Muscle of leg (tissue), 11 donors: ENCODE measurements around the gene DLGAP1. TPM values are rescaled to one million over a fixed set of nuclear protein-coding genes. Genes with fewer than 3 reads are reported as not detected.
A peak's percentile ranks its signal among the peaks of the same experiment; 100 is the strongest.

Experiments
- DNase-seq: peaks from one replicate; pipeline ENCODE4 v3.0.0; 2013
- H3K27ac ChIP-seq: one replicate; pipeline ENCODE4 v1.5.1; 2013; ENCODE audit warnings: mild to moderate bottlenecking, low read length, control low read depth
- H3K27me3 ChIP-seq: one replicate; pipeline ENCODE4 v1.6.1; 2013; ENCODE audit warnings: low read length; ENCODE audit not compliant: control insufficient read depth, insufficient read depth
- H3K36me3 ChIP-seq: one replicate; pipeline ENCODE4 v1.6.1; 2013; ENCODE audit warnings: low read length; ENCODE audit not compliant: control insufficient read depth, insufficient read depth
- H3K4me1 ChIP-seq: one replicate; pipeline ENCODE4 v1.6.1; 2013; ENCODE audit warnings: low read length; ENCODE audit not compliant: control insufficient read depth, insufficient read depth
- H3K4me3 ChIP-seq: one replicate; pipeline ENCODE4 v1.5.1; 2013; ENCODE audit warnings: low read length, control low read depth
- H3K9me3 ChIP-seq: replicated peaks from 2 replicates; pipeline ENCODE4 v1.6.1; 2013; ENCODE audit warnings: low read depth, low read length; ENCODE audit not compliant: control insufficient read depth
- WGBS: methylation state at CpG from one replicate; pipeline ENCODE4 v1.1.5; 2013; ENCODE audit warnings: missing lambda C conversion rate; ENCODE audit not compliant: insufficient coverage; 5-methylcytosine and 5-hydroxymethylcytosine counted together
- polyA plus RNA-seq, 8 donors: library from polyadenylated mRNA; unstranded; fragments of 120-200 nt; gene quantifications; one replicate each; pipeline versions ENCODE4 v1.2.1 to v1.2.3, GENCODE V29; 2013; ENCODE audit warnings: inconsistent platforms in 1 of 8, low replicate concordance in 1 of 8; ENCODE audit not compliant: insufficient read length in 8 of 8, insufficient read depth in 1 of 8
- total RNA-seq: library from RNA; stranded (reverse); fragments of 120-200 nt; gene quantifications from one replicate; pipeline ENCODE4 v1.2.4, GENCODE V29; 2013

DLGAP1 gene
- total and polyA plus RNA-seq, 9 donors: 0.87 to 3.1 (median 1.8) TPM

- H3K4me3 ChIP-seq: no peak overlapping the region
- H3K4me1 ChIP-seq: peaks cover 43% of the 10 kb centered on the region
- peaks cover 4% of the 10 kb centered on the region for H3K9me3 ChIP-seq
- DNase-seq: peak; percentile 93
- H3K27ac ChIP-seq: peak overlapping the region; percentile 91
- H3K36me3 ChIP-seq: no peaks in the 10 kb centered on the region
- 23% methylated on average over 7 of the region's 13 CpGs for whole genome bisulfite sequencing
- H3K27me3 ChIP-seq: no peaks in the 10 kb centered on the region
These were observed 928.4 kb downstream of the DLGAP1 start for GRCh38 chr18:3526421-3527354.

GRCh38 chr18:3525870-3526420, 929.2 kb downstream of the DLGAP1 start:
- Histone ChIP-seq H3K27me3 (no peaks in the 10 kb centered on the region), H3K4me1 (peaks cover 45% of the 10 kb centered on the region), H3K27ac (peak overlapping the region; percentile 91), H3K36me3 (no peaks in the 10 kb centered on the region), H3K4me3 (no peak overlapping the region), H3K9me3 (peaks cover 4% of the 10 kb centered on the region)
- DNase-seq: peak; percentile 38
- WGBS: 38% methylated on average over 3 of the region's 10 CpGs

DNA sequence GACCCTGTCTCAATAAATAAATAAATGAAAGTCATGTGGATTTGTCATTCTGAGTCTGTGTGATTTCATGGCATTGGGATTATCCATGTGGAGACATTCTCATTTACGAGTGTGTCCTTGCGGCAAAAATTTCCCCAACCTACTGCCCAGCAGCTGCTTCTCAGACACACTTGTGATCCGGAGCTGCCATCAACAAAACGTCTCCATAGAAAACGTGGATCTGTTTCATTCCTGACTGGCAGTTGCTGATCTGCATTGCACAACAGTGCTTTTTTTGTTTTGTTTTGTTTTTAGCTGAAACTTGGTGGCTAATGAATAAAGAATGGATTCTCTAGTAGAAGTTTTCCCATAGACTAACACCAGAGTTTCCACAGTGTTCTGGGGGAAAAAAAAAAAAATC, 930.4 kb downstream of the DLGAP1 start:
- peaks cover 4% of the 10 kb centered on the region for H3K9me3 ChIP-seq
- no peak overlapping the region for H3K4me3 ChIP-seq
- peaks cover 38% of the 10 kb centered on the region for H3K4me1 ChIP-seq
- no peaks in the 10 kb centered on the region for H3K36me3 ChIP-seq
- peak overlapping the region; percentile 60 for H3K27ac ChIP-seq
- peak; percentile 69 for DNase-seq
- H3K27me3 ChIP-seq: no peaks in the 10 kb centered on the region
- WGBS: 86% methylated on average over 2 of the region's 5 CpGs

- WGBS: 43% methylated on average over 6 of the region's 11 CpGs
These were observed 934.6 kb downstream of the DLGAP1 start for GRCh38 chr18:3520230-3521085.

DNA sequence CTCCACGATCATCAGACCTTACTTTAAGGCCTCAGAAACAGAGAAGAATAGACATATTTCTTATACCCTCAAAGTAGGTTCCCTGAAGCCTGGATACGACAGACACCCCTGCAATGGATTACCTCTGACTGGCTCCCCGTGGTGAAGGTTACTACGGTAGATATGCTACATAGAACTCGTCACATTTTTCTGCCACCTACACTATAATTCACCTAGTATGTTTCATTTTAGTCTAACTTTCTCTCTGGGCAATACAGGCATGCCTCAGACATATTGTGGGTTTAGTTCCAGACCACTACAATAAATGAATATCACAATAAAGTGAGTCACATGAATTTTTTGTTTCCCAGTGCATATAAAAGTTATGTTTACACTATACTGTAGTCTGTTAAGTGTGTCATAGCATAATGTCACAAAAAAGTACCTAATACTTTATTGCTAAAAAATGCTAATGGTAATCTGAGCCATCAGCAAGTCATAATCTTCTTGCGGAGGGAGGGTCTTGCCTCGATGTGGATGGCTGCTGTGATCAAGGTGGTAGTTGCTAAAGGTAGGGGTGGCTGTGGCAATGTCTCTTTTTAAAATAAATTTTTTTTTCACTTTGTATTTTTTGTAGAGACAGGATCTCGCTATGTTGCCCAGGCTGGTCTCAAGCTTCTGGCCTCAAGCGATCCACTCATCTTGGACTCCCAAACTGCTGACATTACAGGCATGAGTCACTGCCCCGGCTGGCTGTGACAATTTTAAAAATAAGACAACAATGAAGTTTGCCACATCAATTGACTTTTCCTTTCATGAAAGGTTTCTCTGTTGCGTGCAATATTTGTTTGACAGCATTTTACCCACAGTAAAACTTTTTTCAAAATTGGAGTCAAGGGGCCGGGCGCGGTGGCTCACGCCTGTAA, 940.5 kb downstream of the DLGAP1 start:
- no peaks in the 10 kb centered on the region for H3K9me3 ChIP-seq
- H3K4me3 ChIP-seq: no peak overlapping the region
- no peak for DNase-seq
- no peaks in the 10 kb centered on the region for H3K27me3 ChIP-seq
- WGBS: 84% methylated on average over 8 of the region's 15 CpGs
- no peak overlapping the region for H3K27ac ChIP-seq
- no peaks in the 10 kb centered on the region for H3K4me1 ChIP-seq
- H3K36me3 ChIP-seq: no peaks in the 10 kb centered on the region

More at GRCh38 chr18:3520230-3521085, 934.6 kb downstream of the DLGAP1 start:
- no peak overlapping the region for H3K4me3 ChIP-seq
- no peak overlapping the region for H3K27ac ChIP-seq
- H3K9me3 ChIP-seq: peaks cover 4% of the 10 kb centered on the region
- DNase-seq: no peak
- H3K36me3 ChIP-seq: no peaks in the 10 kb centered on the region
- H3K27me3 ChIP-seq: no peaks in the 10 kb centered on the region
- H3K4me1 ChIP-seq: peaks cover 8% of the 10 kb centered on the region

- Histone ChIP-seq H3K4me3 (no peak overlapping the region), H3K27ac (no peak overlapping the region), H3K4me1 (peaks cover 9% of the 10 kb centered on the region), H3K9me3 (no peaks in the 10 kb centered on the region), H3K36me3 (no peaks in the 10 kb centered on the region), H3K27me3 (no peaks in the 10 kb centered on the region)
- DNase-seq: no peak
- no CpG with 5 or more reads among the region's 1 CpG for WGBS
These were observed 941.6 kb downstream of the DLGAP1 start for GRCh38 chr18:3513481-3513880.

GRCh38 chr18:3511980-3512379, 943.1 kb downstream of the DLGAP1 start:
- Histone ChIP-seq H3K4me3 (no peak overlapping the region), H3K27me3 (no peaks in the 10 kb centered on the region), H3K4me1 (peaks cover 9% of the 10 kb centered on the region), H3K36me3 (no peaks in the 10 kb centered on the region), H3K27ac (no peak overlapping the region), H3K9me3 (no peaks in the 10 kb centered on the region)
- DNase-seq: no peak
- no CpG with 5 or more reads among the region's 2 CpGs for WGBS

- Histone ChIP-seq H3K27me3 (no peaks in the 10 kb centered on the region), H3K4me3 (no peak overlapping the region), H3K36me3 (no peaks in the 10 kb centered on the region), H3K4me1 (peaks cover 9% of the 10 kb centered on the region), H3K27ac (no peak overlapping the region), H3K9me3 (no peaks in the 10 kb centered on the region)
- DNase-seq: no peak
- no CpG with 5 or more reads among the region's 4 CpGs for WGBS
These were observed 944.2 kb downstream of the DLGAP1 start for GRCh38 chr18:3510896-3511295.

DNA sequence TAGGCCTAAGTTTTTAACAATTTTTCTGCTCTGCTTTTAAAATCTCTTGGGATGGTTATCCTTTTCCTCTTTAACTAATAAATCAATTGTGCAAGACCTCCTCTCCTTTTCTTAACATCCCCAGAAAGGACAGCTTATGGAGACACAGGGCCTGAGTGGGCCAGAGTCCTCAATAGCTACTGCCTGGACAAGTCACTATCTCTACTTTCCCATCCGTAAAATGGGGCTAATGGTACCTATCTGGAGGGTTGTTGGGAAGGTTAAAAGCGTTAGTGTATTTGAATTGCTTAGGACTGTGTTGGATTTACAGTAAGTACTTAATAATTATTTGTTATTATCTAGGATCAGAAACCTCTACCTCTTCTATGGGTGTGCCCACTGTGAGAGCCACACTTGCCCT, 945.1 kb downstream of the DLGAP1 start:
- H3K4me1 ChIP-seq: peaks cover 9% of the 10 kb centered on the region
- no peaks in the 10 kb centered on the region for H3K9me3 ChIP-seq
- DNase-seq: no peak
- no CpG with 5 or more reads among the region's 2 CpGs for WGBS
- no peak overlapping the region for H3K4me3 ChIP-seq
- no peak overlapping the region for H3K27ac ChIP-seq
- H3K27me3 ChIP-seq: no peaks in the 10 kb centered on the region
- H3K36me3 ChIP-seq: no peaks in the 10 kb centered on the region
